Stimulated activated CD8-positive, alpha-beta memory T cell treated with anti-CD3 and anti-CD28 coated beads, Interleukin-7, amount 100 ng/mL, for 24 hours (primary cell): ENCODE results near the gene BCL7B.
A peak's percentile ranks its signal among the peaks of the same experiment; 100 is the strongest.
"Not testable (repeated sequence)": the region's sequence is repeated elsewhere in the genome, so short reads cannot be mapped to it uniquely, and the experiment has no call there.

Source experiments
- DNase-seq: peaks from one replicate; pipeline ENCODE4 v3.0.0-alpha.2; 2020; ENCODE audit warnings: low read depth

The BCL7B gene

DNA sequence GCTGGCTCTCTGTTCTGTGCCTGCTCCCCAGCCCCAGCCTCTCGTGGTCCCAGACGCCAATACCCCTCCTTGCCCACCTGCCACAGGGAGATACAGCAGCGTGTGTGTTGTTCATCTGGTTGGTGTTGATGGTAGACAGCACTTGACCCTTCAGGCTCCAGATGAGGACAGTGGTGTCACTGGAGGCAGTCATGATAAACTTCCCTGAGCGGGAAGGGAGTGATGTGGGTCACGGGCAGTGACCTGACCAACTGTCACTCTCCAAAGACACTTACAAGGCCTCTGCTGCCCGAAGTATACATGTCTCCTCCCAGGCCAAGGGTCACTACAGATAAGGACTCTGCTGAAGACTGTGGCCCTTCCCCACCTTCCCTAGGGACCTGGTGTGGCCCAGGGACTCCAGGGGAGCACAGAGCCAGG, 15.3 kb upstream of the BCL7B start:
- no peak for DNase-seq

DNA sequence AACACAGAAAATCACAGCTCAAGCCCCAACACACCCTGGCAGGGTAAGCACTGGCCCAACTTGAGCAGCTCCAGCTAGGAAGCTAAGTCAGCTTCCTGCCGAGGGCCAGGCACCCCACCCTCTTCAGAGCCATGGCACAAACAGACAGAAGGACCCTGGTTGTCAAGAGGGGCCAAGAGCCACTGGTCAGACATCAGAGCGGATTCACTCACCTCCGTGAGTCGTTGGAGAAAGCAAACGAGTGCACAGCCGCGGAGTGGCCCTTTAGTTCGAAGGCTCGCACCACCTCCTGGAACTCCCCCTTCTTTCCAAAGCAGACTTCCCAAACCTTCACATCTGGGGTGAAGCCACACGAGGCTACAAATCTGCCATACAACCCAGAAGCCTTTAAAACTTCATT, 13.5 kb upstream of the BCL7B start:
- no peak for DNase-seq

DNA sequence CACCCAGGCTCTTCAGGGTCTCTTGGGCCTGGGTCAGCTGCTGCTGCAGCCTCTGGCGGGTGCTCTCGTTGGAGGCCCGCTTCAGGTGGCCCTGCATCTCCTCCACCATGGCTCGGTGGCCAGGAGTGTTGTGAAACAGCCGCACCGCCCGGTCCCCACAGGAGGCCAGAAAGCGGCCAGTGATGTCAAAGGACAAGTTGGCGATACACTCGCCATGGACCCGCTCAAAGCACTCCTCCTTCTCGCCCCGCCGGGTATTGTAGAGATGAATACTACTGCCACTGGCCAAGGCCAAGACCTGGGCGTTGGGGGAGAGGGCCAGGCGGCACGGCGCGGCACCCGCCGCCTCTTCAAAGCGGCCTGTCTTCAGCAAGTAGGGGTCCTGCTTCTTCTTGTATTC, 13.0 kb upstream of the BCL7B start:
- no peak for DNase-seq

DNA sequence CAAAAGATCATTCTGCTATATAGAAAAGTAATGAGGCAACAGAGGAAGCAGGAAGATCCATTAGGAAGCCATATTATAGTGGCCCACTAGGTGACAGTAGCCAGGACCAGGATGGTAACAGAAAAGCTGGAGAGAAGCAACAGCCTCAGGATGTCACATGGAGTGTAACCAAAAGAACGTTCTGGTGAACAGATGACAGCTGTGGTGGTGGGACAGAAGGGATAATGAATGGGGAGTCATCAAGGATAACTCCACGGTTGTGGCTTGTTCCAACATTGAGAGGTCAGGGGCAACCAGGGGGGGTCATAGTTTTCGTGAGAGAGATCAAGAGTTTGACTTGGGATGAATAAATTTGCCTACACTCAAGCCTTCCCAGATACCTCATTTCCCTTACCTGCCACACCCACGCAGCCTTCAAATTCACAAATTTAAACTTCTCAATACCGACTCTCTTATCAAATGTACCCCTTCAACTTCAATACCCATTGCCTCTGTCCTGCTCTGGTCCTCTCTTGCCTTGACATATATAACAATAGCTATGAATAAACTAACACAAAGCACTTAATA, 11.6 kb upstream of the BCL7B start:
- DNase-seq: no peak

DNA sequence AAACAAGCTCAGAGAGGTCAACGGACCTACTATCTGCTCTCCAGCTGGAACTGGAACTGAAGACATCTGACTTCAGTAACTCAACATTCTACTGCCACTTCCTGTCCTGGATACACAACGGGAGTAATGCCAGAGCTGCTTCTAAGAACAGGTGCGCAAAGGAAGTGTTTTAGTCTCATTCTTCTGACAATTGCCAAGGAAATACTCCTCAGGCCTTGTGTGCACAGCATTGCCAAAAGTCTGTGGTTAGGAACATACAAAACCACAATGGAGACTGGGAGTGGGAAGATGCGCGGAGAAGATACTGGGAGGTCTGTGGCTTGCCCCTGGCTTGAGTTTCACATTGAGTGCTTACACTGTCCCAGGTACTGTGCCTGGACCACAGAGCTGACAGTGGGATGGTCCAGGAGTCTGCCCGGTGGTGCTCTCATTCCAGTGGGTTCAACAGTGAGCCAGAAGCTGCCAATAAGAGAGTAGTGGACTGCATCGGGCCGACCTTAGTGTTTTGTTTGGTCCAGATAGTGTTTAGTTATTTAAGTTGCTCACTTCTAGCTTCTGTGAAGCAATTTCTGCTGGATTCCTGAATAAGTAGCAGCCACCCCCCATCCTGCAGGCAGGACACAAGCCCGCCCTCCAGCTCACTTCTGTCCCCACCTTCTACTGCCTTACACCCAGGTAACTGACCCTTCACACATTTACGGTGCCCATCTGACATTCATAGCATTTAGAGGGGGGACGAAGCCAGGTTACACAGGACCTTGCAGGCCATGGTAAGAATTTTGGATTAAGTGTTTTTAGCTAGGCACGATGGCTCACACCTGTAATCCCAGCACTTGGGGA, 10.6 kb upstream of the BCL7B start:
- no peak for DNase-seq

DNA sequence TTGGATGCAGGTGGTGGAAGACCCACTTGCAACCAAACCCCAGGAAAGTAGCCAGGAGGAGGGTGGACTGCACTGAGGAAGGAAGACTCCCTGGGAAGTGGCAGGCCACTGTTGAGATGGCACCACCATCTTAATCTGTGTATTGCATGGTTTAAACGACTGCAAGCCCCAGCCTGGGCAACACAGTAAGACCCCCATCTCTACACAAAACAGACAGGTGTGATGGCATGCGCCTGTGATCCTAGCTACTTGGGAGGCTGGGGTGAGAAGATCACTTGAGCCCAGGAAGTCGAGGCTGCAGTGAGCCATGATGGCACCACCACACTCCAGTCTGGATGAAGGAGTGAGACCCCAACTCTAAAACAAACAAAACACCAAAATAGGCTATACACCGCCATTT, 9.7 kb upstream of the BCL7B start:
- DNase-seq: no peak

DNA sequence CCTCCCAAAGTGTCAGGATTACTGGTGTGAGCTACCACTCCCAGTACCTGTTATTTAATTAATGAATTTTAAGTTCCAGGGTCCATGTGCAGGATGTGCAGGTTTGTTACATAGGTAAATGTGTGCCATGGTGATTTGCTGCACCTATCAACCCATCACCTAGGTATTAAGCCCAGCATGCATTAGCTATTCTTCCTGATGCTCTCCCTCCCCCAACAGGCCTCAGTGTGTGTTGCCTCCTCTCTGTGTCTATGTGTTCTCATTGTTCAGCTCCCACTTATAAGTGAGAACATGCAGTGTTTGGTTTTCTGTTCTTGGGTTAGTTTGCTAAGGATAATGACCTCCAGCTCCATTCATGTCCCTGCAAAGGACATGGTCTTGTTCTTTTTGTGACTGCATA, 8.9 kb upstream of the BCL7B start:
- DNase-seq: not testable (repeated sequence)

DNA sequence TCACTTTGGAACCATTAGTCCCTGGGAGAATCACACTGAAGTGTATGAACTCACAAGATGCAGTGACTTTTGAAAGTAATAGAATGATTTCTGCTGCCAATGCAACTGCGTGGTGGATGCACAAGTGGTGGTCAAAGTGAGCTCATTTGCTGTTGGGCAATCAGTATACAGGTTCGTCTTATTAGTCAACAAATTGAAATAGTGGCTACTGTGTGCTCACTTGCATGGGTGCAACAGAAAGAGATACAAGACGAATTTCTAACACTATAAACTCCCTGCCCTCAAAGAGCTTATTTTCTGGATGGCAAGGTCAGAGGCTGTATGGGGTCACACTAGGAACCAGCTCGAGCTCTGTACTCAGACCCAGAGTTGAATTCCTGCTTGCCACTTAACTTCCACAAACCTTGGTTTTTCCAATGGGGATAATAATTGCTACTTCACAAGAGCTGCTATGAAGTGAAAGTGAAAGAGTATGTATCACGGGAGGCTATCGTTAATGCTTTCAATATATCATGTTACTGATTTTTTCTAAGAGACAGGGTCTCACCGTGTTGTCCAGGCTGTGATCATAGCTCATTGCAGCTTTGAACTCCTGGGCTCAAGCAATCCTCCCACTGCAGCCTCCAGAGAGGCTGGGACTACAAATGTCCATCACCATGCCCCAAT, 8.3 kb upstream of the BCL7B start:
- DNase-seq: no peak

DNA sequence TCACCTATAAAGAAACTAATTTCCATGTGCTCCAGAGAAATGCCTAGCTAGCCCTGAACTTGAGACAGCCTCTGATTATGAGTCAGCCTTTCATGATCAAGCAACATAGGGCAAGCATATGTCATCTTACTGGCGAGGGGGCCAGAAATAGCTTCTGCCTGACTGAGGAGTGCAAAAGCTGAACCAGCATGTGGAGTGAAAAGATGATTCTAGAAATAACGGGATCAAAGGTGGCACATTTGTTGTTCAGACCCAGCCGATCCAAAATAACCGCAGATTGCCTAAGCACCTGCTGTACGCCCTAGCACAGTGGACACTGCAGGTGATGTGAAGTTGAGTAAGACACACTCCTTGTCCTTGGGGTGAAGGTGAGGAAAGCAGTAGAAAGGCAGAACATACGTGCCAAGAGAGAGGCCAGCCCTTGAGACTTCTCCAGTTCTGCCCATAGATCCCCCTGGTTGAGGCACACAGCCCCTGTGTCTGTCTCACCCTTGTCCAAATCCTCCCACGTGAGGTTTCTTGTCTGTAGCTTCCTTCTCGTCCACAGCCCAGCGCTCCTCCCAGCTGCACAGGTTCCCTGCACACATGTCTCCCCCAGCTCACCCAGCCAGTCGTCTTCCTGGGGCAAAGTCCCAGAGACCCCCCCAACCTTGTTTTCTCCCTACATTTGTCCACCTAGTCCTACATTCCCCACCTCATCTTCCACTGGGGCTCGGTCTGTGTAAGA, 2.8 kb upstream of the BCL7B start:
- no peak for DNase-seq

DNA sequence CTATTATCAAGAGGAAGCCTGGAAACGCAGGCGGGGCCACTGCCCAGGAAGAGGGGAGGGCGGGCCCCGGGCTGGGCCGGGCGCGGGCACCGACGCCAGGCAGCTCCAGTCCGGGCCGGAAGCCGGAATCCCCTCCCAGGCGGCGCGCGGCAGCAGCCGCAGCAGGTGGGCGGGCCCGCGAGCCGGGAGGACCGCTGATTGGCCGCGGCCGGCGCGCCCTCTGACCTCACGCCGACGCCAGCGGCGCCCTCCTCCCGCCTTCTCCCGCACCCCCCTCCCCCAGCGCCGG, 438 bp downstream of the BCL7B start:
- DNase-seq: peak; percentile 72

DNA sequence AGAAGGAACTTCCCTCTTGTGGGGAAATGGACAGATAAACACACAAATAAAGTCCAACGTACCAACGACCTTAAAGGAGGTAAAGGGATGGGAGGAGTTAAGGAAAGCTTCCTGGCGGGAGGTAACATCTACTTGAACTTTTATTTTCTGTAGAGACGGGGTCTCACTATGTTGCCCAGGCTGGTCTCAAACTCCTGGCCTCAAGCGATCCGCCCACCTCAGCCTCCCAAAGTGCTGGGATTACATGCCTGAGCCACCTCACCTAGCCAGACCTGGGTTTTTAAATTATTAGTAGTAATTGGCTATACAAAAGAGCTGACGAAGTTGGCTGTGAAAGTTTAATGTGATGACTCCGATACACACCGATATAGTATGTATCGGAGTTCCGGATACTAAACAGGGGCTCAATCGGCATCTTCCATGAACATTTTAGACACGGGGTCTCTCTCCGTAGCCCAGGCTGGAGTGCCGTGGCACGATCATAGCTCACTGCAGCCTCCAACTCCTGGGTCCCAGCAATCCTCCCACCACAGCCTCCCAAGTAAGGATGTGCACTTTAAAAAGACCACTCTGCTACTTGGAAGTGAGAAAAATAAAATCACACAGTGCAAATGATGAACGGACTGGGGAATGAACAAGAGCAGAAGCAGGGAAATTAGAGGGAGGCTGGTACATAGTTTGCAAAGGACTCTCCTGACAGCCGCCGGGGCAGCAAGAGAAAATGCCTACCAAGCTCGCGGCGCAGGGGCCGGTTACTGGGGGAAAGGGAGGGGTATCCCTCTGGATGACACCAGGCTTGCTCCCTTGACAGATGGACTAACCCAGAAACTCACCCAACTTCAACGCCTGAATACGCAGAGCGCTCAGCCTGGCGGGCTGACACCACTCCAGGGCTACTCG, 1.0 kb downstream of the BCL7B start:
- DNase-seq: no peak

DNA sequence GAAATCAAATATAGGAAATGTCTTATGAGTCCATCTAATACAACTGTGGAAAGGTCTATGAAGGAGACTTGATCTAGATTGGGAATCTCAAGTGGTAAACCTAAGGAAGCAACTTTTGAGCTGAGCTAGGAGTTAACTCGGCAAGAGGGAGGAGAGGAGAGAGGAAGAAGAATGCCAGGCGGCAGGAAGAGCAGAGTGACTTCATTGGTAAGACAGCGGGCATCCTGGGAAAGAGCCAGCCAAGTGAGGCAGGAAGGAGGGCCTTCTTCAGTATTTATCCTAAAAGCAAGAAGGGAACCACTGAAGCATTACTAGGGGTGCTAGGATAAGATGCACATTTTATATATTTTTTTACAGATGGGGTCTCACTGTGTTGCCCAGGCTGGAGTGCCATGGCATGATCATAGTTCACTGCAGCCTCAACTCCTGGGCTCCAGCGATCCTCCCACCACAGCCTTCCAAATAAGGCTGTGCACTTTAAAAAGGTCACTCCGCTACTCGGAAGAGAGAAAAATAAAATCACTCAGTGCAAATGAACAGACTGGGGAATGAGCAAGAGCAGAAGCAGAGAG, 2.0 kb downstream of the BCL7B start:
- no peak for DNase-seq

DNA sequence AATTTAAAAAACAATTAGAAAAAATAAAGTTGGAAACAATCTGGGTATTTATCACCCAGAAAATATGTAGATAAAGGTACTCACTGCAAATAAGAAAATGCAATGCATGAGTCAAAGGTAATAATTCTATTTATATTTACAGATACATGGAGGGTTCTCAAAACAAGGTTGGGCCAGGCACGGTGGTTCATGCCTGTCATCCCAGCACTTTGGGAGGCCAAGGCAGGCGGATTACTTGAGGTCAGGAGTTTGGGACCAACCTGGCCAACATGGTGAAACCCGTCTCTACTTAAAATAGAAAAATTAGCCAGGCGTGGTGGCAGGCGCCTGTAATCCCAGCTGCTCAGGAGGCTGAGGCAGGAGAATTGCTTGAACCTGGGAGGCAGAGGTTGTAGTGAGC, 7.4 kb downstream of the BCL7B start:
- DNase-seq: not testable (repeated sequence)

DNA sequence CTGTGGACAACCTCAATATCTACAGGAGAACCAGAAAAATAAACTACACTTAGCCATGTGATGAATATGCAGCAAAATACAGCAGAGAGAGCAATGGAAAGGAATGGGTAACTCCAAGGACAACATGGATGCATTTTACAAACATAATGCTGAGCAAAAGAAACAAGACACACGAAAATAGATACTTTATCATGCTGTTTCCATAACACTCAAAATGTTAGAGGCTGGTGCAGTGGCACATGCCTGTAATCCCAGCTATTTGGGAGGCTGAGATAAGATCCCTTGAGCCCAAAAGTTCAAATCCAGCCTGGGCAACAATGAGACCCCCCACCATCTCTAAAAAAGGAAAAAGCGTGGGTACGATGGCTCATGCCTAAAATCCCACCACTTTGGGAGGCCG, 8.3 kb downstream of the BCL7B start:
- no peak for DNase-seq

DNA sequence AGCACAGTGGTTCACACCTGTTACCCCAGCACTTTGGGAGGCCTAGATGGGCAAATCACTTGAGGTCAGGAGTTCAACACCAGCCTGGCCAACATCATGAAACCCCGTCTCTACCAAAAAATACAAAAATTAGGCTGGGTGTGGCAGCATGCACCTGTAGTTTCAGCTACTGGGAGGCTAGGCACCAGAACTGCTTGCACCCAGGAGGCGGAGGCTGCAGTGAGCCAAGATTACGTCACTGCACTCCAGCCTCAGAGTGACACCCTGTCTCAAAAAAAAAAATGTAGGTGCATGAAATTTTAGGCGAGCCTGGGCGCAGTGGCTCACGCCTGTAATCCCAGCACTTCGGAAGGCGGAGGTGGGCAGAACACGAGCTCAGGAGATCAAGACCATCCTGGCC, 9.6 kb downstream of the BCL7B start:
- DNase-seq: no peak

DNA sequence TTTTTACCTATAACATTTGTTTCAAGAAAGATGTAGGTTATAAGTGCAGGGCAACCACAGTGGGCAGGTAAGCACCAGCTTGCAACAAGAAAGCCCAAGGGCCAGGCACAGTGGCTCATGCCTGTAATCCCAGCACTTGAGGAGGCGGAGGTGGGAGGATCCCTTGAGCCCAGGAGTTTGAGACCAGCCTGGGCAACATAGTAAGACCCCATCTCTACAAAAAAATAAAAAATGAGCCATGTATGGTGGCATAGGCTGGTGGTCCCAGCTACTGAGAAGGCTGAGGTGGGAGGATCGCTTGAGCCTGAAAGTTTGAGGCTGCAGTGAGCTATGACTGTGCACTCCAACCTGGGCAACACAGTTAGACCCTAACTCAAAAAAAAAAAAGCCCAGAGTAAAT, 12.8 kb downstream of the BCL7B start:
- no peak for DNase-seq

DNA sequence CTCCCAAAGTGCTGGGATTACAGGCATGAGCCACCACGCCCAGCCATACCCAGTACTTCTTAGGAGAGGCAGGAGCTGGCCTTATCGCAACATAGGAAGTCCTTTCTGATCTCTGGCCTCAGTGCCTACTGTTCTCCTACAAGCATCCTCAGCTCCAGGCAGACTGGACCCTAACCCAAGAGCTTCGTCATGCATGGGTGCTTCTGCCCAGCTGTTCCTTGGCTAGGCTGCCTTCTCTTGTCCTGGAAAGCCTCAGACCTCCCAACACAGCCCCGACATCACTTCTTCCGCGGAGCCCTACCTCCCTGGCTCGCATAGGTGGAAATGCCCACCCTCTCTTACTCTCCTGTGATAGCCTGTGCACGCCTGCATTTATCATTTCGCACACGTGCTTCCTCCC, 15.8 kb downstream of the BCL7B start:
- no peak for DNase-seq

DNA sequence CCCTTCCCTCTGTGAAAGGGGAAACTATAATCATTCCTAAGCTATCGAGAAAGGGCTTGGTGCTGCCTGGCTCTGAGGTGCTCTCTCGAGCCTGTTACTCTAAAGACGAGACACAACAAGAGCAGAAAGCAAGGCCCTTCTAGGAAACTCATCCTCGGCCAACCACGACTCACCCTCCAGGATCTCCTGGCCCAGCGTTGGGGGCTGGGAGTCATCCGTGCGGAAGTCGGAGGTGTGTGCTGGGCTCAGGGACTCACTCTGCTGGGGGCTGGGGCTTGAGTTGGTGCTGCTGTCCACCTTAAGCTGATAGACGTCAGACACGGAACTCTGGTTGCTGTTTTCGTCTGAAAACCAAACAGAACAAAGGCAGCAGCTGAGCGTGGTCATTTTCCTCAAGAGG, 17.8 kb downstream of the BCL7B start:
- DNase-seq: no peak

DNA sequence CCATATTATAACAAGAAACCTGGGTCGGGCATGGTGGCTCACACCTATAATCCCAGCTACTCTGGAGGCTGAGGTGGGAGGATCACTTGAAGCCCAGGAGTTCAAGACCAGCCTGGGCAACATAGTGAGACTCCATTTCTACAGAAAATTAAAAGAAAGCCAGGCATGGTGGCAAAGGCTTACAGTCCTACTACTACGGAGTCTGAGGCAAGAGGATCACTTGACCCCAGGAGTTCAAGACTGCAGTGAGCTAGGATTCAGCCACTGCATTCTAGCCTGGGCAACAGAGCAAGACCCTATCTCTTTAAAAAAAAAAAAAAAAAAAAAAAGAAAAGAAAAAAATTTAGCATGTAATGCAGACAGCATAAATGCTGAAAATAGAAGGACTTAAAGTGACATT, 19.0 kb downstream of the BCL7B start:
- not testable (repeated sequence) for DNase-seq

DNA sequence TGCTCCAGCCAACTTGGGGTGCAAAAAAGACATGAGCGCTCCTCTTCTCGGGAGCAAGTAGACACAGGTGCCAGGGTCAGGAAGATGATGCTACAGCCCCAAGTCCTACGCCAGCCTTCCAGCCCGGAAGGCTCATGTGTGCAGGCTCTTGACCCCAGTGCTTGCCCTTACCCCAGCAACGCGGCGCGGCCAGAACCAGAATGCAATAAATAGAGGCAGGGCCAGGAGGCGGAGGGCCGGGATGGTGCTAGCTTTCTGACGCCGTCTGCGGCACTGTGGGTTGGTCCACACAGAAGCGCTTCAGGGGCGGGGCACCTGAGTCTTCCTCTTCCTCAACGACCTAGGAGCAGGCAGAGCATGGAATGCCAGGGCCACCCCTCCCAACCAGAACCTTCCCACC, 20.4 kb downstream of the BCL7B start:
- DNase-seq: no peak

DNA sequence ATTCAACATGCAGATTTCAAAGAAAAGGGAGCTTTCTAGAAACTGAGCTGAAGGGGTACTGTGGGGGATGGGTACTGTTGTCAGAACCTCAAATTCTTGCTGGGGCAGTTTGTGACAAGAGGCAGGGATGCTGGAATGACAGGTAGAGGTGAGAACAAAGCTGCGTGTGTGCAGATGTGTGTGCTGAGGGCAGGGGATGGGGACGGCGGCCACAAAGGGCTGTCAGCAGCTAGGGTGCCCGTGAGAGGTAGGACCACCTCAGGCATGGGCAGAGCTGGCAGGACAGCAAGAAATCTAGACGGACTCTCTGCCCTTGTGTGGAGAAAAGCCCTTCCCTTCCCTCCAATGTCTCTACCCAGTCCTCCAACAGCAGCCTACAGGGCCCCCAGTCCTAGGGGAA, 21.0 kb downstream of the BCL7B start:
- DNase-seq: no peak

DNA sequence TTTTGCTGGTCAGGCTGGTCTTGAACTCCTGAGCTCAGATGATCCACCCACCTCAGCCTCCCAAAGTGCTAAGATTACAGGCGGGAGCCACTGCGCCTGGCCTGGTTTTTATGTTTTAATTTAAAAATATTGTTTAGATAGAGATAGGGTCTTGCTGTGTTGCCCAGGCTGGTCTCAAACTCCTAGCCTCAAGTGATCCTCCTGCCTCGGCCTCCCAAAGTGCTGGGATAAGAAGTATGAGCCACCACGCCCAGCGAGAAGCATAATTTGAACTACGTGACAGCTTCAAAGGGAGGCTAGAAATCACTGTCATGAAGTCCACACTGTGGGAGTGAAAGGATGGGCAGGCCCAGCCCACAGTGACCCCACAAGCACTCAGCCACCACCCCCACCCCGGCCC, 21.6 kb downstream of the BCL7B start:
- not testable (repeated sequence) for DNase-seq
